CD4-positive, alpha-beta memory T cell (primary cell): ENCODE measurements around the gene CFAP107. TPM values are rescaled to one million over a fixed set of nuclear protein-coding genes. Genes with fewer than 3 reads are reported as not detected.
"Not testable (repeated sequence)": the region's sequence is repeated elsewhere in the genome, so short reads cannot be mapped to it uniquely, and the experiment has no call there.

ENCODE experiments used
- CTCF ChIA-PET: fragments of 350-600 bp; sonication (Branson Sonifier 250); formaldehyde crosslinking; loops from one replicate; lab custom pipeline; 2021; ENCODE audit warnings: inconsistent platforms; ENCODE audit not compliant: partially characterized antibody; lab: Charles Lee
- POLR2A ChIA-PET: fragments of 350-600 bp; sonication (Branson Sonifier 250); formaldehyde crosslinking; loops from one replicate; lab custom pipeline; 2021; ENCODE audit not compliant: partially characterized antibody; lab: Charles Lee
- DNase-seq, 5 donors: peaks; one replicate each; pipeline versions ENCODE4 v3.0.0 to v3.0.0-alpha.2; 2020 to 2022; ENCODE audit warnings: mixed read lengths in 1 of 5
- H3K27ac ChIP-seq: one replicate; pipeline ENCODE4 v1.7.0; 2013; ENCODE audit warnings: low read depth, low read length
- H3K27me3 ChIP-seq: 2 replicates; pipeline ENCODE4 v1.7.0; 2013; ENCODE audit warnings: mild to moderate bottlenecking, low read length, moderate library complexity; ENCODE audit not compliant: insufficient read depth
- H3K36me3 ChIP-seq: 2 replicates; pipeline ENCODE4 v1.7.0; 2013; ENCODE audit warnings: mild to moderate bottlenecking, low read length, moderate library complexity; ENCODE audit not compliant: insufficient read depth
- H3K4me1 ChIP-seq: 2 replicates; pipeline ENCODE4 v1.7.0; 2013; ENCODE audit warnings: mild to moderate bottlenecking, low read length, moderate library complexity; ENCODE audit not compliant: insufficient read depth
- H3K4me3 ChIP-seq, 2 donors: one replicate each; pipeline ENCODE4 v1.7.0; 2013; ENCODE audit warnings: low read length in 2 of 2, mild to moderate bottlenecking in 1 of 2
- H3K9me3 ChIP-seq, 2 donors: one replicate each; pipeline ENCODE4 v1.7.0; 2013; ENCODE audit warnings: low read length in 2 of 2, control low read depth in 1 of 2; ENCODE audit not compliant: control insufficient read depth in 1 of 2
- H3K27ac Mint-ChIP-seq, 7 donors: one replicate each; pipeline ENCODE4 v1.8.0; 2020 to 2021; ENCODE audit warnings: mixed read lengths in 7 of 7, mild to moderate bottlenecking in 6 of 7, inconsistent platforms in 3 of 7, moderate library complexity in 3 of 7
- H3K27me3 Mint-ChIP-seq, 2 donors: one replicate each; pipeline ENCODE4 v1.8.0; 2020 to 2021; ENCODE audit warnings: mixed read lengths in 2 of 2
- H3K36me3 Mint-ChIP-seq, 2 donors: one replicate each; pipeline ENCODE4 v1.8.0; 2020 to 2021; ENCODE audit warnings: mixed read lengths in 2 of 2, inconsistent platforms in 1 of 2, mild to moderate bottlenecking in 1 of 2
- H3K4me1 Mint-ChIP-seq, 4 donors: one replicate each; pipeline ENCODE4 v1.8.0; 2020 to 2021; ENCODE audit warnings: mixed read lengths in 4 of 4, mild to moderate bottlenecking in 1 of 4
- H3K4me3 Mint-ChIP-seq, 8 donors: one replicate each; pipeline ENCODE4 v1.8.0; 2020 to 2021; ENCODE audit warnings: mixed read lengths in 8 of 8, mild to moderate bottlenecking in 7 of 8, moderate library complexity in 6 of 8, inconsistent platforms in 3 of 8
- H3K9me3 Mint-ChIP-seq, 8 donors: one replicate each; pipeline ENCODE4 v1.8.0; 2020 to 2021; ENCODE audit warnings: mixed read lengths in 8 of 8, mild to moderate bottlenecking in 5 of 8, inconsistent platforms in 3 of 8, moderate library complexity in 1 of 8
- intact Hi-C: fragments of 100-400 bp; cut with micrococcal nuclease; formaldehyde crosslinking; loops from one replicate; pipeline ENCODE4 v1.15.1; 2023
- polyA plus RNA-seq, 2 donors: library from polyadenylated mRNA; unstranded; fragments of 300-500 nt; fragmentation: Illumina TruSeq; gene quantifications; one replicate each; pipeline ENCODE4 v1.2.3, GENCODE V29; 2021
- total RNA-seq, 2 experiments: library from RNA; stranded (reverse); gene quantifications; one replicate each; pipeline ENCODE4 v1.2.3, GENCODE V29; 2021

CFAP107 gene
- total and polyA plus RNA-seq, 4 experiments from 2014 or later, result not detected

- H3K27me3 Mint-ChIP-seq, result peaks cover 7 to 26% of the 10 kb centered on the region in 2 donors
Observed at GRCh38 chr1:12709696-12710095, 36.3 kb upstream of the CFAP107 start.

GRCh38 chr1:12711536-12711935 is 34.5 kb upstream of the CFAP107 start:
- no peak overlapping the region for H3K27ac ChIP-seq
- H3K36me3 ChIP-seq, result no peaks in the 10 kb centered on the region
- Mint-ChIP-seq H3K4me3 (no peak overlapping the region), H3K27me3 (peaks cover 10 to 20% of the 10 kb centered on the region in 2 donors), H3K27ac (no peak overlapping the region), H3K36me3 (no peaks in the 10 kb centered on the region), H3K4me1 (no peaks in the 10 kb centered on the region), H3K9me3 (no peaks in the 10 kb centered on the region)
- intact Hi-C loops, result no loop called here
- H3K4me3 ChIP-seq, result no peak overlapping the region
- no peaks in the 10 kb centered on the region for H3K4me1 ChIP-seq
- DNase-seq, result no peak
- H3K9me3 ChIP-seq, result no peaks in the 10 kb centered on the region
- POLR2A ChIA-PET, result no interaction called here
- H3K27me3 ChIP-seq, result no peaks in the 10 kb centered on the region
- CTCF ChIA-PET, result no interaction called here

More at GRCh38 chr1:12709696-12710095, 36.3 kb upstream of the CFAP107 start:
- ChIA-PET POLR2A (no interaction called here), CTCF (no interaction called here)
- no peak overlapping the region for H3K4me3 Mint-ChIP-seq
- Histone ChIP-seq H3K27me3 (no peaks in the 10 kb centered on the region), H3K4me1 (no peaks in the 10 kb centered on the region), H3K27ac (no peak overlapping the region), H3K9me3 (no peaks in the 10 kb centered on the region), H3K36me3 (no peaks in the 10 kb centered on the region), H3K4me3 (no peak overlapping the region)
- intact Hi-C loops, result no loop called here
- no peak for DNase-seq
- peaks cover 0 to 2% of the 10 kb centered on the region in 2 donors for H3K36me3 Mint-ChIP-seq
- H3K27ac Mint-ChIP-seq, result no peak overlapping the region
- no peaks in the 10 kb centered on the region for H3K4me1 Mint-ChIP-seq
- H3K9me3 Mint-ChIP-seq, result peaks cover 0 to 11% (median 5%) of the 10 kb centered on the region in 8 donors

- H3K4me3 Mint-ChIP-seq, result no peak overlapping the region
- Histone ChIP-seq H3K27ac (no peak overlapping the region), H3K27me3 (no peaks in the 10 kb centered on the region), H3K9me3 (no peaks in the 10 kb centered on the region), H3K4me3 (no peak overlapping the region), H3K36me3 (no peaks in the 10 kb centered on the region), H3K4me1 (no peaks in the 10 kb centered on the region)
- no peak for DNase-seq
- H3K9me3 Mint-ChIP-seq, result no peaks in the 10 kb centered on the region
- H3K36me3 Mint-ChIP-seq, result no peaks in the 10 kb centered on the region
- intact Hi-C loops, result no loop called here
- H3K27ac Mint-ChIP-seq, result no peak overlapping the region
- no peaks in the 10 kb centered on the region for H3K4me1 Mint-ChIP-seq
- peaks cover 10 to 23% of the 10 kb centered on the region in 2 donors for H3K27me3 Mint-ChIP-seq
- CTCF ChIA-PET, result no interaction called here
- POLR2A ChIA-PET, result no interaction called here
Observed at GRCh38 chr1:12712076-12712475, 33.9 kb upstream of the CFAP107 start.

- H3K9me3 Mint-ChIP-seq, result no peaks in the 10 kb centered on the region
- Histone ChIP-seq H3K9me3 (no peaks in the 10 kb centered on the region), H3K27ac (no peak overlapping the region), H3K4me3 (no peak overlapping the region), H3K36me3 (no peaks in the 10 kb centered on the region), H3K4me1 (no peaks in the 10 kb centered on the region), H3K27me3 (no peaks in the 10 kb centered on the region)
- no peaks in the 10 kb centered on the region for H3K36me3 Mint-ChIP-seq
- DNase-seq, result no peak
- H3K27me3 Mint-ChIP-seq, result peaks cover 17 to 29% of the 10 kb centered on the region in 2 donors
- intact Hi-C loops, result no loop called here
- no peaks in the 10 kb centered on the region for H3K4me1 Mint-ChIP-seq
- H3K4me3 Mint-ChIP-seq, result no peak overlapping the region
- ChIA-PET CTCF (no interaction called here), POLR2A (no interaction called here)
- H3K27ac Mint-ChIP-seq, result no peak overlapping the region
Observed at GRCh38 chr1:12712929-12713328, 33.1 kb upstream of the CFAP107 start.

GRCh38 chr1:12713651-12714050 is 32.3 kb upstream of the CFAP107 start:
- CTCF ChIA-PET, H3K4me1 Mint-ChIP-seq, H3K36me3 ChIP-seq, DNase-seq, H3K36me3 Mint-ChIP-seq, H3K27ac Mint-ChIP-seq, H3K4me3 Mint-ChIP-seq, H3K9me3 Mint-ChIP-seq, H3K27me3 ChIP-seq, H3K4me3 ChIP-seq, POLR2A ChIA-PET, intact Hi-C loops, H3K9me3 ChIP-seq, H3K27ac ChIP-seq, H3K4me1 ChIP-seq: not testable (repeated sequence)
- H3K27me3 Mint-ChIP-seq, result peaks cover 17 to 29% of the 10 kb centered on the region in 2 donors

GRCh38 chr1:12714710-12715475 is 31.1 kb upstream of the CFAP107 start:
- intact Hi-C loops, result no loop called here

GRCh38 chr1:12715896-12716437 is 30.0 kb upstream of the CFAP107 start, which contains the start of gene AADACL3:
Gene AADACL3 (plus strand): TSS chr1:12716110. CDS start chr1:12716177, 67 bp downstream.
- no peaks in the 10 kb centered on the region for H3K36me3 Mint-ChIP-seq
- DNase-seq, result no peak
- H3K27me3 Mint-ChIP-seq, result peaks cover 20 to 28% of the 10 kb centered on the region in 2 donors
- ChIA-PET CTCF (no interaction called here), POLR2A (no interaction called here)
- intact Hi-C loops, result no loop called here
- Histone ChIP-seq H3K27ac (no peak within 1 kb of the TSS), H3K36me3 (no peaks in the 10 kb centered on the region), H3K27me3 (no peaks in the 10 kb centered on the region), H3K9me3 (no peaks in the 10 kb centered on the region), H3K4me1 (no peaks in the 10 kb centered on the region), H3K4me3 (no peak within 1 kb of the TSS)
- no peaks in the 10 kb centered on the region for H3K4me1 Mint-ChIP-seq
- H3K27ac Mint-ChIP-seq, result no peak within 1 kb of the TSS
- H3K9me3 Mint-ChIP-seq, result no peaks in the 10 kb centered on the region
- no peak within 1 kb of the TSS for H3K4me3 Mint-ChIP-seq

More at GRCh38 chr1:12714710-12715475, 31.1 kb upstream of the CFAP107 start:
- H3K9me3 ChIP-seq, result no peaks in the 10 kb centered on the region
- no peaks in the 10 kb centered on the region for H3K27me3 ChIP-seq
- Mint-ChIP-seq H3K27ac (no peak overlapping the region), H3K27me3 (peaks cover 19 to 29% of the 10 kb centered on the region in 2 donors), H3K36me3 (no peaks in the 10 kb centered on the region), H3K4me1 (no peaks in the 10 kb centered on the region), H3K9me3 (no peaks in the 10 kb centered on the region), H3K4me3 (no peak overlapping the region)
- no peaks in the 10 kb centered on the region for H3K36me3 ChIP-seq
- H3K27ac ChIP-seq, result no peak overlapping the region
- ChIA-PET POLR2A (no interaction called here), CTCF (no interaction called here)
- no peaks in the 10 kb centered on the region for H3K4me1 ChIP-seq
- H3K4me3 ChIP-seq, result no peak overlapping the region
- no peak for DNase-seq
